Measurements from ENCODE around the gene IL17RC.

IL17RC gene

DNA sequence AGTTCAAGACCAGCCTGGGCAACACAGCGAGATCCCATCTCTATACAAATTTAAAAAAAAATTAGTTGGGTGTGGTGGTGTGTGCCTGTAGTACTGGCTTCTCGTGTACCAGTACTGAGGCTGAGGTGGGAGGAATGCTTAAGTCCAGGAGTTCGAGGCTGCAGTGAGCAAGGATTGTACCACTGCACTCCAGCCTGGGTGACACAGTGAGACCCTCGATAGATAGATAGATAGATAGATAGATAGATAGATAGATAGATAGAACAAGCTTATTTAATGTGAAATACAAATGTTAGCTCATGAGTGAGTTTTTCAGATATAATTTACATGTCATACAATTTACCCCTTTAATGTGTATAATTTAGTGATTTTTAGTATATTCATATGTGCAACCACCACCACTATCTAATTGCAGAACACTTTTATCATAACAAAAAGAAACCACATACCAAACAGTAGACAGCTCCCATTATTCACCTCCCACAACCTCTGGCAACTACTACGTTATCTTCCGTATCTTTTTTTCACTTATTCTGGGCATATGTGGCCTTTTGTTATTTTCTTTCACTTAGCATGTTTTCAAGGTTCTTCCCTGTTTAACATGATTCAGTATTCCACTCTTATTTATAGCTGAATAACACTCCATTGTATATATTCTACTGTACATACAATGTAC lies 48.4 kb downstream of the IL17RC start:
- no peak for DNase-seq (ENCODE audit: low read depth)
- H3K4me3 ChIP-seq (ENCODE audit: low read depth, low read length), result no peak overlapping the region

GRCh38 chr3:9966841-9967240 lies 49.9 kb downstream of the IL17RC start:
- DNase-seq (ENCODE audit: low read depth), result no peak
- no peak overlapping the region for H3K4me3 ChIP-seq (ENCODE audit: low read depth, low read length)

- DNase-seq (ENCODE audit: low read depth), result no peak
- H3K4me3 ChIP-seq (ENCODE audit: low read depth, low read length), result no peak overlapping the region
These were observed 52.7 kb downstream of the IL17RC start for GRCh38 chr3:9969632-9970019.

- no peak for DNase-seq (ENCODE audit: low read depth)
- H3K4me3 ChIP-seq (ENCODE audit: low read depth, low read length), result no peak overlapping the region
These were observed 53.2 kb downstream of the IL17RC start for GRCh38 chr3:9970020-9970652.

GRCh38 chr3:9976721-9977709 lies 60.1 kb downstream of the IL17RC start:
- peak; percentile 96 for DNase-seq (ENCODE audit: low read depth)
- no peak overlapping the region for H3K4me3 ChIP-seq (ENCODE audit: low read depth, low read length)

DNA sequence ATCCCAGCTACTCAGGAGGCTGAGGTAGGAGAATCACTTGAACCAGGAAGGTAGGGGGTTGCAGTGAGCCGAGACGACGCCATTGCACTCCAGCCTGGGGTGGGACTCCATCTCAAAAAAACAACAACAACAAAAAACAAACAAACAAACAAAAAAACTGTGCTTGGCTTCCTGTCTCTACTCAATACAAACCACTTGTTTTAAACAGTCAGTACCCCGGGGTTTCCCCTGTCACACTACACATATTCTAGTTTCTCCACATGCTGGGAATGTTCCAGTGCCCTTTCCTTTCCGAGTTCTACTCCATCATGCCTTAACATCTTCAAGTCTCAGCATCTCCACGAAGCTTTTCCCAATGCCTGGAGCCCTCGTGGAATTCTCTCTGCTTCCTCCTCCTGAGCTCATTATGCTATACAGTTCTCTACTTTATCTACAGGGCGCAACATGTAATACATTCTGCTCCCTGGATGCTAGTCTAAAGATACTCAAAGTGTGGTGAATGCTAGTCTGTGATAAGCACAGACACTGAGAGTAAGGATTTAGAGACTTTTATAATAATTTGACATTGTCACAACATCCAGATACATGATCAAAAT lies 61.9 kb downstream of the IL17RC start:
- no peak for DNase-seq (ENCODE audit: low read depth)
- no peak overlapping the region for H3K4me3 ChIP-seq (ENCODE audit: low read depth, low read length)

DNA sequence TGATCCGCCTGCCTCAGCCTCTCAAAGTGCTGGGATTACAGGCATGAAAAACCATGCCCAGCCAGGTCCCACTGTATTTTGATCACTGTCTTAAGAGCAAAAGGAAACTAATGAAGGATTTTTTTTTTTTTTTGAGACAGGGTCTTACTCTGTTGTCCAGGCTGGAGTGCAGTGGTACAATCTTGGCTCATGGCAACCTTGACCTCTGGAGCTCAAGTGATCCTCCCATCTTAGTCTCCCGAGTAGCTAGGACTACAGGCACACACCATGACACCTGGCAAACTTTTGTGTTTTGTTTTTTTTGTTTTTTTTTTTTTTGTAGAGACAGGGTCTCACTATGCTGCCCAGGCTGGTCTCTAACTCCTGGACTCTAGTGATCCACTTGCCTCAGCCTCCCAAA lies 63.4 kb downstream of the IL17RC start:
- H3K4me3 ChIP-seq (ENCODE audit: low read depth, low read length), result no peak overlapping the region
- DNase-seq (ENCODE audit: low read depth), result no peak

All from skeletal muscle cell (primary cell).